HEK293 (cell line): ENCODE data around the gene HP.

Source experiments
- CTCF ChIP-seq: fragments of 450-650 bp; formaldehyde crosslinking; IDR thresholded peaks from 2 replicates; pipeline ENCODE4 v1.5.1; 2016; ENCODE audit warnings: missing biosample characterization, missing genetic modification characterization
- SP2 ChIP-seq: fragments of 450-650 bp; formaldehyde crosslinking; IDR thresholded peaks from 2 replicates; pipeline ENCODE4 v1.5.1; 2016; ENCODE audit warnings: missing biosample characterization, missing genetic modification characterization
- WT1 ChIP-seq: fragments of 450-650 bp; formaldehyde crosslinking; IDR thresholded peaks from 2 replicates; pipeline ENCODE4 v1.5.1; 2016; ENCODE audit warnings: missing biosample characterization, missing genetic modification characterization
- YY1 ChIP-seq: fragments of 450-650 bp; formaldehyde crosslinking; IDR thresholded peaks from 2 replicates; pipeline ENCODE4 v1.5.1; 2018; ENCODE audit warnings: missing biosample characterization, missing genetic modification characterization
- ZNF174 ChIP-seq: fragments of 450-650 bp; formaldehyde crosslinking; IDR thresholded peaks from 2 replicates; pipeline ENCODE4 v1.5.0; 2017; ENCODE audit warnings: missing biosample characterization, mild to moderate bottlenecking, missing genetic modification characterization
- ZNF248 ChIP-seq: fragments of 450-650 bp; formaldehyde crosslinking; IDR thresholded peaks from 2 replicates; pipeline ENCODE4 v1.5.1; 2017; ENCODE audit warnings: missing biosample characterization, missing genetic modification characterization
- ZNF513 ChIP-seq: fragments of 450-650 bp; IDR thresholded peaks from 2 replicates; pipeline ENCODE4 v1.5.1; 2018; ENCODE audit warnings: missing biosample characterization, missing genetic modification characterization
- ZNF555 ChIP-seq: fragments of 450-650 bp; formaldehyde crosslinking; conservative IDR thresholded peaks from 2 replicates; pipeline ENCODE4 v1.5.1; 2017; ENCODE audit warnings: missing biosample characterization, mild to moderate bottlenecking, missing genetic modification characterization, inconsistent platforms
- ZNF654 ChIP-seq: fragments of 450-650 bp; formaldehyde crosslinking; IDR thresholded peaks from 2 replicates; pipeline ENCODE4 v1.5.1; 2016; ENCODE audit warnings: low read depth, missing biosample characterization, missing genetic modification characterization
- ZNF692 ChIP-seq: fragments of 450-650 bp; formaldehyde crosslinking; IDR thresholded peaks from 2 replicates; pipeline ENCODE4 v1.5.1; 2016; ENCODE audit warnings: missing biosample characterization, missing genetic modification characterization

GRCh38 chr16:72104905-72105304, 50.6 kb downstream of the HP start:
- TF ChIP-seq SP2 (no peak), CTCF (tag by site-specific recombination) (no peak), YY1 (tag by site-specific recombination) (no peak), WT1 (tag by site-specific recombination) (no peak), ZNF692 (tag by site-specific recombination) (no peak), ZNF654 (tag by site-specific recombination) (no peak), ZNF248 (no peak), ZNF513 (tag by site-specific recombination) (no peak), ZNF174 (tag by site-specific recombination) (no peak), ZNF555 (tag by site-specific recombination) (no peak)
